ENCODE data around the gene ACTA1.
"Not testable (repeated sequence)": the region's sequence is repeated elsewhere in the genome, so short reads cannot be mapped to it uniquely, and the experiment has no call there.

Gene ACTA1

DNA sequence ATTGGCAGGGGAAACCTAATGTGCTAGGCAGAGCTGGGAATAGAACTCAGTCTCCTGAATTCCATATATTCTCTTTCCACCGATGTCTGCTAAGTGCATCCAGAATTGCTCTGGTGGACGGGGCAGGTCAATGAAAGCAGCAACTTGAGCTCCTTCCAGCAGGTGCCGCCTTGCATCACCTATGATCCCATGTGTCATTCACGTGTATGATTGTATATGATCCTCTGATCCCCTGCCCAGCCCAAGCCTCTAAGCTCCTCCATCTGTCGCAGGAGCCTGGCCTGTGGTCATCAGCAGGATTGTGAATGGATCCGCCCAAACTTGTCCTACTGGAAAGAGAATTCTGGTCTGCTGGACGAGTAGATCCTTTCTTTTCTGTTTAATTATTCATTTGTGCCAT lies 13.1 kb downstream of the ACTA1 start:
- Histone ChIP-seq H3K4me3 (ENCODE audit: low read length) (no peak overlapping the region), H3K9me3 (ENCODE audit: insufficient read depth, low read depth, low read length) (no peaks in the 10 kb centered on the region), H3K27ac (ENCODE audit: low read length) (no peak overlapping the region), H3K27me3 (ENCODE audit: insufficient read depth, low read length) (no peaks in the 10 kb centered on the region; the same call in 1 of the 2 replicates), H3K9ac (ENCODE audit: low read depth, low read length) (no peak overlapping the region), H3K36me3 (ENCODE audit: insufficient read depth, low read depth, low read length) (no peaks in the 10 kb centered on the region), H3K4me1 (ENCODE audit: insufficient read depth, low read length) (no peaks in the 10 kb centered on the region)

DNA sequence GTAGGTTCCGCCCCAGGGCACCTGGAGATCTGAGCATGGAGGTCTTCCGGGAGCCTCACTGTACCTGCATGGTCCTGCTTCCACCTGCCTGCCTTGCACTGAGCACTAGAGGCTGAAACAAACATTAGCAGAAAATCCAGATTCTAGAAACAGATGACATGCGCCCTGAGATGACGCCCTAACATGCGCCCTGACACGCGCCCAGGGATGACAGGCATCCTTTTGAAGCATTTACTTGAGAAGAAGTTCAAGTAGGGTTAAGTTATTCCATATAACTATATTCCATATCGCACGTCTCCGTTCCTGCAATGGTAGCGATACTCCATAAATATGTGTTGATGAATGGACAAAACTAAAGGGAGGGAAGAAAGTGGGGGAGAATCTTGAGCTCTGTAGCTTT lies 13.7 kb downstream of the ACTA1 start:
- Histone ChIP-seq H3K4me1 (ENCODE audit: insufficient read depth, low read length) (no peaks in the 10 kb centered on the region), H3K4me3 (ENCODE audit: low read length) (no peak overlapping the region), H3K36me3 (ENCODE audit: insufficient read depth, low read depth, low read length) (no peaks in the 10 kb centered on the region), H3K9me3 (ENCODE audit: insufficient read depth, low read depth, low read length) (no peaks in the 10 kb centered on the region), H3K27me3 (ENCODE audit: insufficient read depth, low read length) (no peaks in the 10 kb centered on the region), H3K27ac (ENCODE audit: low read length) (no peak overlapping the region), H3K9ac (ENCODE audit: low read depth, low read length) (no peak overlapping the region)

DNA sequence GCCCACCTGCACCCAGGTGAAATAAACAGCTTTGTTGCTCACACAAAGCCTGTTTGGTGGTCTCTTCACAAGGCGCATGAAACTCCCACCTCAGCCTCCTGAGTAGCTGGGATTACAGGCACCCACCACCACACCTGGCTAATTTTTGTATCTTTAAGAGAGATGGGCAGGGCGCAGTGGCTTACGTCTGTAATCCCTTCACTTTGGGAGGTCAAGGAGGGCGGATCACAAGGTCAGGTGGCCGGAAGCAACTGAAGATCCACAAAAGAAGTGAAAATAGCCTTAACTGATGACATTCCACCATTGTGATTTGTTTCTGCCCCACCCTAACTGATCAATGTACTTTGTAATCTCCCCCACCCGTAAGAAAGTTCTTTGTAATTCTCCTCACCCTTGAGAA lies 15.3 kb downstream of the ACTA1 start:
- not testable (repeated sequence) for H3K4me1 ChIP-seq (ENCODE audit: insufficient read depth, low read length); H3K4me3 ChIP-seq (ENCODE audit: low read length); H3K27ac ChIP-seq (ENCODE audit: low read length); H3K9ac ChIP-seq (ENCODE audit: low read depth, low read length); H3K9me3 ChIP-seq (ENCODE audit: insufficient read depth, low read depth, low read length); H3K27me3 ChIP-seq (ENCODE audit: insufficient read depth, low read length); H3K36me3 ChIP-seq (ENCODE audit: insufficient read depth, low read depth, low read length)

DNA sequence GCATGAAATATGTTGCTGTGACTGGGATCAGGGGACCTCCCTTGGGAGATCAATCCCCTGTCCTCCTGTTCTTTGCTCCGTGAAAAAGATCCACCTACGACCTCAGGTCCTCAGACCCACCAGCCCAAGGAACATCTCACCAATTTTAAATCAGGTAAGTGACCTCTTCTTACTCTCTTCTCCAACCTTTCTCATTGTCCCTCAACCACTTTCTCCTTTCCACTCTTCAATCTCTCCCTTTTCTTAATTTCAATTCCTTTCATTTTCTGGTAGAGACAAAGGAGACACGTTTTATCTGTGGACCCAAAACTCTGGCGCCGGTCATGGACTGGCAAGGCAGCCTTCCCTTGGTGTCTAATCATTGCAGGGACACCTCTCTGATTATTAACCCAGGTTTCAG lies 21.1 kb downstream of the ACTA1 start:
- not testable (repeated sequence) for H3K36me3 ChIP-seq (ENCODE audit: insufficient read depth, low read depth, low read length); H3K9ac ChIP-seq (ENCODE audit: low read depth, low read length); H3K27ac ChIP-seq (ENCODE audit: low read length); H3K4me3 ChIP-seq (ENCODE audit: low read length); H3K9me3 ChIP-seq (ENCODE audit: insufficient read depth, low read depth, low read length)
- peaks cover 20% of the 10 kb centered on the region for H3K4me1 ChIP-seq (ENCODE audit: insufficient read depth, low read length)
- peaks cover 45% of the 10 kb centered on the region for H3K27me3 ChIP-seq (ENCODE audit: insufficient read depth, low read length)

DNA sequence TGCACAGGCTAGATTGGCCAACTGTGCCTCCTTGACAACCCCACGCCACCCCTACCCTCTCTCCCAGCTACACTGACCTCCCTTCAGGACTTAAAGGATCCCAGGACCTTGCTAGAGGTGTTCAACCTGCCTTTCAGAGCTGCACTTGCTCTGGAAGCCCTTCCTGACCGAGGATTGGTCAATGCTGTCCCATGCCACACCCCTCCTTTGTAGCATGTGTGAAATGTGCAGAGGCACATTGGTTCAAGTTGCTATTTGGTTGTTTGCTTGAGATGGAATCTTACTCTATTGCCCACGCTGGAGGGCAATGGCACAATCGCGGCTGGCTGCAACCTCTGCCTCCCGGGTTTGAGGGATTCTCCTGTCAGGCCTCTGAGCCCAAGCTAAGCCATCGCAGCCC lies 21.8 kb downstream of the ACTA1 start:
- Histone ChIP-seq H3K9ac (ENCODE audit: low read depth, low read length) (no peak overlapping the region), H3K27me3 (ENCODE audit: insufficient read depth, low read length) (peaks cover 53% of the 10 kb centered on the region), H3K4me1 (ENCODE audit: insufficient read depth, low read length) (peaks cover 20% of the 10 kb centered on the region), H3K36me3 (ENCODE audit: insufficient read depth, low read depth, low read length) (no peaks in the 10 kb centered on the region), H3K9me3 (ENCODE audit: insufficient read depth, low read depth, low read length) (no peaks in the 10 kb centered on the region), H3K27ac (ENCODE audit: low read length) (no peak overlapping the region), H3K4me3 (ENCODE audit: low read length) (no peak overlapping the region)

DNA sequence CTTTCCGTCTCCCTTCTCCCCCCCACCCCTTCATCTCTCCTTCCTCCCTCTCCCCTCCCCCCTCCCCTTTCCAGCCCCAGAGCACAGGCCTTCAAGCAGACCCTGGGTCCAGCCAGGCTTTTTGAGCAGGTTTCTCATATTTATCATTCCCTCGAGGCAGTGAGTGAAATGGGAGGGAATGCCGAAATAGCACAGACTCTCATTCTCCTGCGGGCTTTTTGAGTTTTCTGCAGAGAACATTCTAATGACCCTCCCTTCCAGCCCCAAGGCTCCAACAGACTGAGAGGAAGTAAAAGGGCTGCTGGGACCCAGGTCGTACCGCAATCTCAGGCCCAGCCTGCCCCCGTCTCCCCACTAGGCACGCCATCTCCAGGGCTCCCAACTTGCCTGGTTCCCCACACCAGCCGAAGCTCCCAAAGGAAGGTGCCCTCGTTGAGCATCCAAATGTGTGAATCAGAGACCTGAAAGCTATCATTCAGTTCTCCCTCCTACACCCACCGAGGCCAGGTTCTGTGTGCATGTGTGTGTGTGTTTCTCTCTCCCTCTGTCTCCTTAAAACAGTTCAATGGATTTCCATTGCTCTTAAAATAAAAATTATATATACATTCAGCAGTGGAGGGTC lies 22.3 kb downstream of the ACTA1 start:
- no peak overlapping the region for H3K4me3 ChIP-seq (ENCODE audit: low read length)
- no peaks in the 10 kb centered on the region for H3K36me3 ChIP-seq (ENCODE audit: insufficient read depth, low read depth, low read length)
- H3K9me3 ChIP-seq (ENCODE audit: insufficient read depth, low read depth, low read length), result no peaks in the 10 kb centered on the region
- no peak overlapping the region for H3K9ac ChIP-seq (ENCODE audit: low read depth, low read length)
- H3K4me1 ChIP-seq (ENCODE audit: insufficient read depth, low read length), result peaks cover 20% of the 10 kb centered on the region
- no peak overlapping the region for H3K27ac ChIP-seq (ENCODE audit: low read length)
- peaks cover 58% of the 10 kb centered on the region for H3K27me3 ChIP-seq (ENCODE audit: insufficient read depth, low read length)

DNA sequence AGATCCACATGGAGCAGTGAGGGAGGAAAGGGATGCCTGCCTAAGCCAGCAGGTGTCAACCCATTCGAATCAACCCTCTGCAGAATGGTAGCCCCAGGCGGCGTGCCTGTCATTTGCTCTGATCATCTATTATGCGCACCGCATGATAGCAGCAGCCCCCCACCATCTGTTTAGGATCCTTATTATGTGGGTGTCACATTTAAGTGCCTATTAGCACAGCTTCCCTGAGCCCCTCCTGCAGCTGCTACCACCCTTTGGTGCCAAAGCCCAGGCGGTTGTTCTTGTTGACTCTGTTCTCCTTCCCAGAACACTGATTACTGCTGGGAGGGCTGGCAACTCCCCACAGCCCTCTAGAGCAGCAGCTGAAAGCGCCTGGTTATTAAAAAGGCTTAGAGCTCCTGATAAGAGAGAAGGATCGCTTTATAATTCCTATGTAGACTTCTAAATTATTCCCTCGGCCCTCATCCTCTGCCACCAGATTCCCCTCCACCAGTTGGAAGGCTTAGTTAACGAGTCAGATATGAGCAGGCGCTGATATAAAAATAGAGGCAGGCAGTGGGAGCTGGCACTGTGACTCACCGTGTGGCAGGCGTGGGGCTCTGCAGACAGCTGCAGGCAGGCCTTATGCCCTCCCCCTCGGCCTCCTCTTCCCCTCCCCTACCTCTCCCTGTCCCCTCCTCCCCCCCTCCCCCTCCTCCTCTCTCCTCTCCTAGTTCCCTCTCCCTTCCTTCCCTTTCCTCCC lies 23.0 kb downstream of the ACTA1 start:
- H3K4me1 ChIP-seq (ENCODE audit: insufficient read depth, low read length), result peaks cover 20% of the 10 kb centered on the region
- H3K4me3 ChIP-seq (ENCODE audit: low read length), result peak overlapping the region; percentile 21; the same call in 1 of the 2 replicates
- H3K27me3 ChIP-seq (ENCODE audit: insufficient read depth, low read length), result peaks cover 65% of the 10 kb centered on the region
- no peaks in the 10 kb centered on the region for H3K36me3 ChIP-seq (ENCODE audit: insufficient read depth, low read depth, low read length)
- H3K27ac ChIP-seq (ENCODE audit: low read length), result no peak overlapping the region
- H3K9me3 ChIP-seq (ENCODE audit: insufficient read depth, low read depth, low read length), result no peaks in the 10 kb centered on the region
- H3K9ac ChIP-seq (ENCODE audit: low read depth, low read length), result no peak overlapping the region

DNA sequence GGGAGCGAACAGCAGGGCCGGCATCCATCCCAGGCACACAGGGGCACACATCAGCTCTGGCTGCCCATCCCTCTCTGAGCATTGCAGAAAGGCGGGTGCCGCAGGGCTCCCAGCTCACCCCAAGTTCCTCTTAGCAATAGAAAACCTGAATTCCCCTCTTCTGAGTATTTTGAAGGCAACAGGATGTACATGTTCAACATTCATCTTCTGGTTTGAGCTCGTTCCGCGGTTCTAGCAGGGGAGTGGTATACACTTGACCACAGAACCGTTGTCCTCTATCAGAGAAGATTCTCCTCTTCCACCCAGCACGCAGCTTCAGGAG lies 23.6 kb downstream of the ACTA1 start:
- Histone ChIP-seq H3K27me3 (ENCODE audit: insufficient read depth, low read length) (peaks cover 70% of the 10 kb centered on the region), H3K4me3 (ENCODE audit: low read length) (peak overlapping the region; percentile 21; the same call in 1 of the 2 replicates), H3K9ac (ENCODE audit: low read depth, low read length) (no peak overlapping the region), H3K9me3 (ENCODE audit: insufficient read depth, low read depth, low read length) (no peaks in the 10 kb centered on the region), H3K4me1 (ENCODE audit: insufficient read depth, low read length) (peaks cover 20% of the 10 kb centered on the region), H3K36me3 (ENCODE audit: insufficient read depth, low read depth, low read length) (no peaks in the 10 kb centered on the region), H3K27ac (ENCODE audit: low read length) (no peak overlapping the region)

DNA sequence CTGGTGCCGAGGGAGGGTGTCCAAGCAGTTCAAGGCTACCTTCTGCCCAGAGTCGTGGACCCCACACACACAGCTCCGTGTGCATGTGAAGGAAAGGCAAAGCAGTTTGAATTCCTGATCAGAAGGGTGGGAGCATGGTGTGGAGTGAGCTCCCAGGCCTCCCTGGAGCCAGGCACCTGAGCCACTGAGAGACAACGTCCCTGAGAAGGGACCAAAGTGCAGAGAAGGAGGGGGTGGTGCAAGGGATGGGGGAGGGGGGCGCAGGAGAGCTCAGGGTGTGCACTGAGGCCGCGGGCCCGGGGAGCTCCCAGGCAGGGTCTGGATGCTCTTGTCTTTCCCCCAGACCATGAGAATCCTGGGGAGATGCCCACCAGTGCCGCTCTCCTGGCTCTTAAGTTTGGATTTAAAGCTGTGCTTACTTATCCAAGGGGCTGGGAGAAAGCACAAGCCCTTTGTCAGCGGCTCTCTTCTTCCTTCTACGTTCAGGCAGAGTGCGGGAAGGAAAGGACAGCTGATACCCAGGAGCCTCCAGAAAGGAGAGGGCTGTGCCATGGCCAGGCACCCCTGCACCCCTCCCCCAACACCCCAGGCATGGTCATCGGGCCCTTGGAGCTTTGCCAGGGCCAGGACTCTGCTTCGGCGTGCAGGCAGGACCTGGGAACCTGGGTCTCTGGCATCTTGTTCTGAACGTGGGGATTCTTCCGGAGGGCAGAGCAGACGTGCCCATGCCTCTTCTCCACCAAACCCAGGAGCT lies 24.1 kb downstream of the ACTA1 start:
- H3K36me3 ChIP-seq (ENCODE audit: insufficient read depth, low read depth, low read length), result no peaks in the 10 kb centered on the region
- peaks cover 20% of the 10 kb centered on the region for H3K4me1 ChIP-seq (ENCODE audit: insufficient read depth, low read length)
- no peaks in the 10 kb centered on the region for H3K9me3 ChIP-seq (ENCODE audit: insufficient read depth, low read depth, low read length)
- H3K4me3 ChIP-seq (ENCODE audit: low read length), result no peak overlapping the region
- H3K9ac ChIP-seq (ENCODE audit: low read depth, low read length), result no peak overlapping the region
- peaks cover 70% of the 10 kb centered on the region for H3K27me3 ChIP-seq (ENCODE audit: insufficient read depth, low read length)
- H3K27ac ChIP-seq (ENCODE audit: low read length), result no peak overlapping the region

DNA sequence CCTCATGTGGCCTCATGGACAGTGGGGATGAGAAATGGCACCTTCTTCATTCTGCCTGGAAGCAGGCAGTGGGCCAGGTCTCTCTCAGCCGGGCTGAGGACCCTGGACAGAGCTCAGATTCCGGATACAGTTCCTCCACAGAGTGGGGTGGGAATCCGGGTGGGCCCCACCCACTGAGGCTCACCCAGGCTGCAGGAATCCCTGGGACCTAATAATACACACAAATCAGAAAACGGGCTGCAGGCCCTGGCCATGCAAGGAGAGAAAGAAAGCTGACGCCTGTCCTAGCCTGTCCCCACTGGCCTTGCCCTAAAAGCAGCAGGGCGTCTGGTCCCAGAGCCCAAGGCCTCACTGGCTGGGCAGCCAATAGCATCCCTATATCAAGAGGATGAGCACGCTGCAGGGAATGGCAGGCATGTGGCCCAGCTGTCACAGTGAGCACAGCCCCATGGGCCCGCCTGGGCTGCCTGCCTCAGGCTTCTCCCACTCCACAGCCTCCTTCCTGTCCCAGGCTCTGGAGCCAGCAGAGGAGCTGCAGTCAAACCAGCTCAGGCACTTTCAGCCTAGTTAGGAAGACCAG lies 25.3 kb downstream of the ACTA1 start:
- Histone ChIP-seq H3K27me3 (ENCODE audit: insufficient read depth, low read length) (peaks cover 70% of the 10 kb centered on the region), H3K36me3 (ENCODE audit: insufficient read depth, low read depth, low read length) (no peaks in the 10 kb centered on the region), H3K4me1 (ENCODE audit: insufficient read depth, low read length) (peaks cover 20% of the 10 kb centered on the region), H3K9me3 (ENCODE audit: insufficient read depth, low read depth, low read length) (no peaks in the 10 kb centered on the region), H3K9ac (ENCODE audit: low read depth, low read length) (no peak overlapping the region), H3K27ac (ENCODE audit: low read length) (no peak overlapping the region), H3K4me3 (ENCODE audit: low read length) (no peak overlapping the region)

DNA sequence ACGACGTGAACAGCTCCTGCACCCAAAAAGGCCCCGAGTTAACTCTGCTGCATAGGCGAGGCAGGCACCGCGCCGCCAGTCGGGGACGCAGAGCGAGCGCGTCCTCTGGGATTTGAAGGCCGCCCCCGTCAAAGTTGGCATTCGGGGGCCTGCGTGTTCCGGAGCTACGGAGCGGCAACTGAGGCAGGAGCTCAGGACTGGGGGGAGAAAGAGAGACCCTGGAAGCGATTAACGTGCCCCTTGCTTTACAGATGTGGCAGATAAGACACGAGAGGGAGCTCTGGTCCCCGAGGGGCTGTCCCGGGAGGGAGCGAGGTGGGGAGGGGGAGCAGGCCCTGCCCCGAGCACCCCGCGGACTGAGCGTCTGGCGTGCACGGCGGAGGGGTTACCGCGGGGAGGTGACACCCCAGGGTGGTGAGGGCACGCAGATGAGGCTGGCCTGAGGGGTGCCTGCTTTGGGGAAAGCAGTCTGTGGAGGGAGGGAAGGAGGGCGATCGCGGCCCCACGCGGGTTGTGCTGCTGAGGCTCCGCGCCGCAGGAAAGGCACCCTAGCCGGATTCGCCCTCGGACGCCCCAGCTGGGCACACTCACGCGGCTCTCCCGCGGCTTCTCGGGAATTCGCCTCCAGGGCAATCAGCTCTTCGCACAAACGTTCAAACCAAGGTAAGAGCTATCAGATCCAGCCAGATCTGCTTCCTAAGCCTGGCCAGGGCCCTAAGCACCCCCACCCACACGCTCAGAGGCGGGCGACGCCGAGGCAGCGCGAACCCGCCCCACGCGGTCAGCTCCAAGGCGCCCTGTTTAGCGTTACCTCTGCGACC lies 26.5 kb downstream of the ACTA1 start:
- Histone ChIP-seq H3K27me3 (ENCODE audit: insufficient read depth, low read length) (peaks cover 68% of the 10 kb centered on the region), H3K9ac (ENCODE audit: low read depth, low read length) (no peak overlapping the region), H3K4me3 (ENCODE audit: low read length) (peak overlapping the region; percentile 82)

More for the DNA sequence above, 26.5 kb downstream of the ACTA1 start:
- Histone ChIP-seq H3K4me1 (ENCODE audit: insufficient read depth, low read length) (peaks cover 20% of the 10 kb centered on the region), H3K27ac (ENCODE audit: low read length) (no peak overlapping the region), H3K9me3 (ENCODE audit: insufficient read depth, low read depth, low read length) (no peaks in the 10 kb centered on the region), H3K36me3 (ENCODE audit: insufficient read depth, low read depth, low read length) (no peaks in the 10 kb centered on the region)
